Liver (tissue), 9 donors: ENCODE measurements around the gene ZNF626. TPM values are rescaled to one million over a fixed set of nuclear protein-coding genes. Genes with fewer than 3 reads are reported as not detected.
A peak's percentile ranks its signal among the peaks of the same experiment; 100 is the strongest.

ENCODE experiments used
- DNase-seq: peaks from one replicate; pipeline ENCODE4 v3.0.0-alpha.2; 2017; ENCODE audit warnings: low spot score
- H3K27ac ChIP-seq, 2 donors: one replicate each; pipeline ENCODE4 v1.7.0; 2013; ENCODE audit warnings: inconsistent platforms in 2 of 2, low read length in 2 of 2, control low read depth in 1 of 2, low read depth in 1 of 2, mild to moderate bottlenecking in 1 of 2
- H3K27me3 ChIP-seq, 4 donors: one replicate each; pipeline versions ENCODE4 v1.6.1 to v1.7.0; 2013; ENCODE audit warnings: low read length in 3 of 4, inconsistent platforms in 1 of 4, mild to moderate bottlenecking in 1 of 4, moderate library complexity in 1 of 4; ENCODE audit not compliant: control insufficient read depth in 4 of 4, insufficient read depth in 4 of 4
- H3K36me3 ChIP-seq, 4 donors: one replicate each; pipeline versions ENCODE4 v1.6.1 to v1.7.0; 2013; ENCODE audit warnings: low read length in 3 of 4, mild to moderate bottlenecking in 3 of 4, low read depth in 1 of 4, moderate library complexity in 1 of 4; ENCODE audit not compliant: control insufficient read depth in 4 of 4, insufficient read depth in 3 of 4
- H3K4me1 ChIP-seq, 4 donors: one replicate each; pipeline versions ENCODE4 v1.6.1 to v1.7.0; 2013; ENCODE audit warnings: low read length in 3 of 4, mild to moderate bottlenecking in 3 of 4, moderate library complexity in 1 of 4; ENCODE audit not compliant: control insufficient read depth in 4 of 4, insufficient read depth in 4 of 4
- H3K4me3 ChIP-seq, 3 donors: one replicate each; pipeline versions ENCODE4 v1.6.1 to v1.7.0; 2013; ENCODE audit warnings: low read length in 3 of 3, control low read depth in 1 of 3, low read depth in 1 of 3, mild to moderate bottlenecking in 1 of 3
- H3K9ac ChIP-seq, 2 donors: one replicate each; pipeline ENCODE4 v1.7.0; 2013; ENCODE audit warnings: low read length in 2 of 2, mild to moderate bottlenecking in 2 of 2, moderate library complexity in 2 of 2, control low read depth in 1 of 2, low read depth in 1 of 2
- H3K9me3 ChIP-seq, 4 donors: one replicate each; pipeline versions ENCODE4 v1.6.1 to v1.7.0; 2013; ENCODE audit warnings: low read length in 3 of 4; ENCODE audit not compliant: control insufficient read depth in 4 of 4
- EGR1 ChIP-seq, 2 donors: IDR thresholded peaks; 2 replicates each; pipeline ENCODE4 v1.6.1; 2016 to 2018; ENCODE audit warnings: antibody characterized with exemption in 2 of 2, low read depth in 2 of 2
- FOXA1 ChIP-seq: IDR thresholded peaks from 2 replicates; pipeline ENCODE4 v1.6.1; 2016; ENCODE audit warnings: antibody characterized with exemption
- FOXA2 ChIP-seq: IDR thresholded peaks from 2 replicates; pipeline ENCODE4 v1.6.1; 2016; ENCODE audit warnings: antibody characterized with exemption
- GABPA ChIP-seq, 2 donors: IDR thresholded peaks in 1 of 2; conservative IDR thresholded peaks in 1 of 2; 2 replicates each; pipeline ENCODE4 v1.6.1; 2016; ENCODE audit warnings: antibody characterized with exemption in 2 of 2, mild to moderate bottlenecking in 1 of 2, moderate library complexity in 1 of 2
- HNF4A ChIP-seq, 2 donors: conservative IDR thresholded peaks; 2 replicates each; pipeline ENCODE4 v1.6.1; 2016; ENCODE audit warnings: antibody characterized with exemption in 2 of 2, mild to moderate bottlenecking in 2 of 2
- HNF4G ChIP-seq: IDR thresholded peaks from 2 replicates; pipeline ENCODE4 v1.6.1; 2016; ENCODE audit warnings: antibody characterized with exemption
- JUND ChIP-seq, 2 donors: IDR thresholded peaks; 2 replicates each; pipeline ENCODE4 v1.6.1; 2016; ENCODE audit warnings: antibody characterized with exemption in 2 of 2
- NR2F2 ChIP-seq: IDR thresholded peaks from 2 replicates; pipeline ENCODE4 v1.6.1; 2016; ENCODE audit warnings: antibody characterized with exemption
- RAD21 ChIP-seq, 2 donors: IDR thresholded peaks; 2 replicates each; pipeline ENCODE4 v1.6.1; 2016; ENCODE audit warnings: antibody characterized with exemption in 2 of 2, mild to moderate bottlenecking in 2 of 2
- REST ChIP-seq: IDR thresholded peaks from 2 replicates; pipeline ENCODE4 v1.6.1; 2016; ENCODE audit warnings: antibody characterized with exemption, mild to moderate bottlenecking
- RXRA ChIP-seq, 2 donors: IDR thresholded peaks; 2 replicates each; pipeline ENCODE4 v1.6.1; 2017 to 2018; ENCODE audit warnings: antibody characterized with exemption in 2 of 2, mild to moderate bottlenecking in 1 of 2
- SP1 ChIP-seq: IDR thresholded peaks from 2 replicates; pipeline ENCODE4 v1.6.1; 2018; ENCODE audit warnings: antibody characterized with exemption, mild to moderate bottlenecking
- TAF1 ChIP-seq: conservative IDR thresholded peaks from 2 replicates; pipeline ENCODE4 v1.6.1; 2016; ENCODE audit warnings: antibody characterized with exemption, mild to moderate bottlenecking
- YY1 ChIP-seq: IDR thresholded peaks from 2 replicates; pipeline ENCODE4 v1.6.1; 2016; ENCODE audit warnings: antibody characterized with exemption, mild to moderate bottlenecking
- WGBS: extraction: QIAGEN DNeasy Blood & Tissue Kit; methylation state at CpG from one replicate; pipeline ENCODE4 v1.1.7; 2013; 5-methylcytosine and 5-hydroxymethylcytosine counted together
- polyA plus RNA-seq, 2 donors: library from polyadenylated mRNA; stranded (reverse) in 1 of 2; unstranded in 1 of 2; fragments of 200-250 nt in 1 of 2; fragments of >200 nt in 1 of 2; fragmentation: Nextera tagmentation in 1 of 2; extraction: Ambion mirVana in 1 of 2; gene quantifications; one replicate each; pipeline versions ENCODE4 v1.2.1 to v1.2.3, GENCODE V29; 2013 to 2015
- total RNA-seq, 2 donors: library from RNA; depleted of rRNA; stranded (reverse); fragments of >200 nt; gene quantifications; one replicate each; pipeline ENCODE4 v1.2.3, GENCODE V29; 2014
- TF ChIP-seq, protein P1 (sequence below): fragments of 150-350 bp; IDR thresholded peaks from 2 replicates; pipeline ENCODE4 v1.5.1; 2017; ENCODE audit warnings: improper control_type of control experiment, low read depth, low read length; ENCODE audit not compliant: missing input control
- TF ChIP-seq, protein P2 (sequence below): IDR thresholded peaks from 2 replicates; pipeline ENCODE4 v1.6.1; 2016; ENCODE audit warnings: antibody characterized with exemption
- TF ChIP-seq, protein P3 (sequence below): IDR thresholded peaks from 2 replicates; pipeline ENCODE4 v1.6.1; 2016; ENCODE audit warnings: antibody characterized with exemption
- TF ChIP-seq, protein P4 (sequence below): IDR thresholded peaks from 2 replicates; pipeline ENCODE4 v1.6.1; 2016; ENCODE audit warnings: antibody characterized with exemption
- donor health status: healthy.
- donor health status: healthy.
- donor health status: healthy.
- donor health status: healthy.
- donor health status: healthy.

ZNF626 gene
- total and polyA plus RNA-seq, 4 donors = 1.6 to 4.2 (median 2.9) TPM

GRCh38 chr19:20611866-20612265 lies 49.5 kb downstream of the ZNF626 start:
- Histone ChIP-seq H3K9me3 (peaks cover 13 to 44% (median 28%) of the 10 kb centered on the region in 4 donors), H3K4me3 (peak overlapping the region in 2 of 3 donors; percentile 2 to 40), H3K9ac (no peak overlapping the region)

More at GRCh38 chr19:20611866-20612265, 49.5 kb downstream of the ZNF626 start:
- DNase-seq = no peak
- TF ChIP-seq REST (no peak), TAF1 (no peak), GABPA (IDR thresholded peaks at IDR 0.05 in 1 of 2, conservative IDR thresholded peaks at IDR 0.05 in 1 of 2) (no peak), SP1 (no peak), EGR1 (IDR thresholded peaks at IDR 0.05; ENCODE audit: low read depth in 2 of 2) (no peak), FOXA2 (no peak), NR2F2 (no peak), YY1 (no peak), HNF4A (conservative IDR thresholded peaks at IDR 0.05) (no peak), FOXA1 (no peak), HNF4G (no peak), JUND (IDR thresholded peaks at IDR 0.05) (no peak), RAD21 (IDR thresholded peaks at IDR 0.05) (no peak), RXRA (IDR thresholded peaks at IDR 0.05) (no peak)
- TF ChIP-seq, protein P1, sequence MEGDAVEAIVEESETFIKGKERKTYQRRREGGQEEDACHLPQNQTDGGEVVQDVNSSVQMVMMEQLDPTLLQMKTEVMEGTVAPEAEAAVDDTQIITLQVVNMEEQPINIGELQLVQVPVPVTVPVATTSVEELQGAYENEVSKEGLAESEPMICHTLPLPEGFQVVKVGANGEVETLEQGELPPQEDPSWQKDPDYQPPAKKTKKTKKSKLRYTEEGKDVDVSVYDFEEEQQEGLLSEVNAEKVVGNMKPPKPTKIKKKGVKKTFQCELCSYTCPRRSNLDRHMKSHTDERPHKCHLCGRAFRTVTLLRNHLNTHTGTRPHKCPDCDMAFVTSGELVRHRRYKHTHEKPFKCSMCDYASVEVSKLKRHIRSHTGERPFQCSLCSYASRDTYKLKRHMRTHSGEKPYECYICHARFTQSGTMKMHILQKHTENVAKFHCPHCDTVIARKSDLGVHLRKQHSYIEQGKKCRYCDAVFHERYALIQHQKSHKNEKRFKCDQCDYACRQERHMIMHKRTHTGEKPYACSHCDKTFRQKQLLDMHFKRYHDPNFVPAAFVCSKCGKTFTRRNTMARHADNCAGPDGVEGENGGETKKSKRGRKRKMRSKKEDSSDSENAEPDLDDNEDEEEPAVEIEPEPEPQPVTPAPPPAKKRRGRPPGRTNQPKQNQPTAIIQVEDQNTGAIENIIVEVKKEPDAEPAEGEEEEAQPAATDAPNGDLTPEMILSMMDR = no peak
- TF ChIP-seq, protein P2, sequence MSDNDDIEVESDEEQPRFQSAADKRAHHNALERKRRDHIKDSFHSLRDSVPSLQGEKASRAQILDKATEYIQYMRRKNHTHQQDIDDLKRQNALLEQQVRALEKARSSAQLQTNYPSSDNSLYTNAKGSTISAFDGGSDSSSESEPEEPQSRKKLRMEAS = no peak
- TF ChIP-seq, protein P3, sequence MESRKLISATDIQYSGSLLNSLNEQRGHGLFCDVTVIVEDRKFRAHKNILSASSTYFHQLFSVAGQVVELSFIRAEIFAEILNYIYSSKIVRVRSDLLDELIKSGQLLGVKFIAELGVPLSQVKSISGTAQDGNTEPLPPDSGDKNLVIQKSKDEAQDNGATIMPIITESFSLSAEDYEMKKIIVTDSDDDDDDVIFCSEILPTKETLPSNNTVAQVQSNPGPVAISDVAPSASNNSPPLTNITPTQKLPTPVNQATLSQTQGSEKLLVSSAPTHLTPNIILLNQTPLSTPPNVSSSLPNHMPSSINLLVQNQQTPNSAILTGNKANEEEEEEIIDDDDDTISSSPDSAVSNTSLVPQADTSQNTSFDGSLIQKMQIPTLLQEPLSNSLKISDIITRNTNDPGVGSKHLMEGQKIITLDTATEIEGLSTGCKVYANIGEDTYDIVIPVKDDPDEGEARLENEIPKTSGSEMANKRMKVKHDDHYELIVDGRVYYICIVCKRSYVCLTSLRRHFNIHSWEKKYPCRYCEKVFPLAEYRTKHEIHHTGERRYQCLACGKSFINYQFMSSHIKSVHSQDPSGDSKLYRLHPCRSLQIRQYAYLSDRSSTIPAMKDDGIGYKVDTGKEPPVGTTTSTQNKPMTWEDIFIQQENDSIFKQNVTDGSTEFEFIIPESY = no peak
- TF ChIP-seq, protein P4, sequence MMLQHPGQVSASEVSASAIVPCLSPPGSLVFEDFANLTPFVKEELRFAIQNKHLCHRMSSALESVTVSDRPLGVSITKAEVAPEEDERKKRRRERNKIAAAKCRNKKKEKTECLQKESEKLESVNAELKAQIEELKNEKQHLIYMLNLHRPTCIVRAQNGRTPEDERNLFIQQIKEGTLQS = no peak
- Histone ChIP-seq H3K36me3 (no peaks in the 10 kb centered on the region), H3K27me3 (no peaks in the 10 kb centered on the region), H3K4me1 (peaks cover 0 to 3% (median 0%) of the 10 kb centered on the region in 4 donors), H3K27ac (no peak overlapping the region)
- WGBS = 71% methylated on average over 6 of the region's 6 CpGs
